Neural cell (in vitro differentiated cells): ENCODE measurements around the gene HCAR2. TPM values are rescaled to one million over a fixed set of nuclear protein-coding genes. Genes with fewer than 3 reads are reported as not detected.

Experiments
- H2AFZ ChIP-seq: fragments of 200-600, 300-800 bp; sonication (generic), shearing (Covaris generic); 2 replicates; pipeline ENCODE4 v1.6.0; 2014; ENCODE audit warnings: low read depth, mild to moderate bottlenecking, antibody characterized with exemption, low read length, moderate library complexity
- H3F3A ChIP-seq: fragments of 200-600 bp; shearing (Covaris generic); 2 replicates; pipeline ENCODE4 v1.6.1; 2016; ENCODE audit warnings: mild to moderate bottlenecking, moderate library complexity, mixed read lengths, antibody characterized with exemption, low read length; ENCODE audit not compliant: insufficient read depth, poor library complexity, severe bottlenecking
- H3K27ac ChIP-seq: fragments of 200-600, 300-800 bp; sonication (generic), shearing (Covaris generic); 2 replicates; pipeline ENCODE4 v1.5.1; 2014; ENCODE audit warnings: mild to moderate bottlenecking, low read length, moderate library complexity
- H3K27me3 ChIP-seq: fragments of 300-800, 200-600 bp; sonication (generic), shearing (Covaris generic); 2 replicates; pipeline ENCODE4 v1.6.0; 2014; ENCODE audit warnings: mild to moderate bottlenecking, low read depth, low read length, moderate library complexity; ENCODE audit not compliant: insufficient read depth
- H3K36me3 ChIP-seq: fragments of 300-800, 200-600 bp; sonication (generic), shearing (Covaris generic); 2 replicates; pipeline ENCODE4 v1.5.1; 2014; ENCODE audit warnings: mild to moderate bottlenecking, antibody characterized with exemption, low read length, moderate library complexity; ENCODE audit not compliant: insufficient read depth
- H3K4me2 ChIP-seq: fragments of 300-800, 200-600 bp; sonication (generic), shearing (Covaris generic); 2 replicates; pipeline ENCODE4 v1.6.0; 2014; ENCODE audit warnings: mild to moderate bottlenecking, low read length
- H3K4me3 ChIP-seq: fragments of 300-800, 200-600 bp; sonication (generic), shearing (Covaris generic); 2 replicates; pipeline ENCODE4 v1.5.1; 2014; ENCODE audit warnings: mild to moderate bottlenecking, low read length, moderate library complexity
- H3K79me2 ChIP-seq: fragments of 200-600 bp; shearing (Covaris generic); replicated peaks from 2 replicates; pipeline ENCODE4 v1.6.0; 2014; ENCODE audit warnings: mild to moderate bottlenecking, low read length, moderate library complexity; ENCODE audit not compliant: insufficient read depth
- H3K9ac ChIP-seq: fragments of 300-800, 200-600 bp; sonication (generic), shearing (Covaris generic); 2 replicates; pipeline ENCODE4 v1.6.1; 2016; ENCODE audit warnings: mild to moderate bottlenecking, low read length, mixed read lengths
- H3K9me2 ChIP-seq: fragments of 200-600 bp; shearing (Covaris generic); 2 replicates; pipeline ENCODE4 v1.6.1; 2016; ENCODE audit warnings: mild to moderate bottlenecking, low read length, mixed read lengths; ENCODE audit not compliant: insufficient read depth
- H3K9me3 ChIP-seq: fragments of 200-600, 300-800 bp; sonication (generic), shearing (Covaris generic); 2 replicates; pipeline ENCODE4 v1.6.1; 2016; ENCODE audit warnings: mild to moderate bottlenecking, mixed run types, low read length, moderate library complexity, mixed read lengths
- H4K20me1 ChIP-seq: fragments of 200-600 bp; shearing (Covaris generic); 2 replicates; pipeline ENCODE4 v1.6.1; 2016; ENCODE audit warnings: mild to moderate bottlenecking, mixed run types; ENCODE audit not compliant: insufficient read depth
- EP300 ChIP-seq: fragments of 450-650 bp; conservative IDR thresholded peaks from 2 replicates; pipeline ENCODE4 v1.6.1; 2014; ENCODE audit warnings: antibody characterized with exemption, mild to moderate bottlenecking, moderate library complexity; ENCODE audit not compliant: poor library complexity, severe bottlenecking
- EZH2 ChIP-seq: fragments of 200-600, 300-800 bp; shearing (Covaris generic), sonication (generic); IDR thresholded peaks from 2 replicates; pipeline ENCODE4 v1.6.1; 2014; ENCODE audit warnings: antibody characterized with exemption, low read length, borderline replicate concordance, mild to moderate bottlenecking; ENCODE audit not compliant: insufficient read depth, poor library complexity, severe bottlenecking
- MXI1 ChIP-seq: fragments of 450-650 bp; conservative IDR thresholded peaks from 2 replicates; pipeline ENCODE4 v1.6.1; 2014; ENCODE audit warnings: antibody characterized with exemption, mild to moderate bottlenecking; ENCODE audit not compliant: poor library complexity, severe bottlenecking
- POLR2AphosphoS5 ChIP-seq: IDR thresholded peaks from 2 replicates; pipeline ENCODE4 v1.6.1; 2012
- RAD21 ChIP-seq: fragments of 450-650 bp; conservative IDR thresholded peaks from 2 replicates; pipeline ENCODE4 v1.6.1; 2014; ENCODE audit warnings: antibody characterized with exemption, mild to moderate bottlenecking, moderate library complexity
- SMC3 ChIP-seq: fragments of 450-650 bp; conservative IDR thresholded peaks from 2 replicates; pipeline ENCODE4 v1.6.1; 2014; ENCODE audit warnings: antibody characterized with exemption, mild to moderate bottlenecking, moderate library complexity; ENCODE audit not compliant: poor library complexity
- TAF1 ChIP-seq: IDR thresholded peaks from 2 replicates; pipeline ENCODE4 v1.6.1; 2012; ENCODE audit warnings: low read depth
- polyA plus RNA-seq: library from polyadenylated mRNA; depleted of rRNA; stranded (reverse); fragments of >200 nt; gene quantifications from 2 replicates; pipeline ENCODE4 v1.2.3, GENCODE V29; 2014
- TF ChIP-seq, protein P1 (sequence below): IDR thresholded peaks from 2 replicates; pipeline ENCODE4 v1.6.1; 2012; ENCODE audit warnings: borderline replicate concordance
- TF ChIP-seq, protein P2 (sequence below): fragments of 450-650 bp; IDR thresholded peaks from 2 replicates; pipeline ENCODE4 v1.5.1; 2014; ENCODE audit warnings: antibody characterized with exemption, mild to moderate bottlenecking, moderate library complexity; ENCODE audit not compliant: poor library complexity, severe bottlenecking

Gene HCAR2
- polyA plus RNA-seq, 1 donor from 2014 or later, result not detected

GRCh38 chr12:122738571-122738970, 35.4 kb upstream of the HCAR2 start:
- no peaks in the 10 kb centered on the region for H3K9me3 ChIP-seq
- H3K27me3 ChIP-seq, result no peaks in the 10 kb centered on the region
- no peak overlapping the region for H3K9ac ChIP-seq
- no peak overlapping the region for H3K4me2 ChIP-seq
- no peaks in the 10 kb centered on the region for H3K9me2 ChIP-seq
- H3K27ac ChIP-seq, result no peak overlapping the region
- no peak overlapping the region for H3K4me3 ChIP-seq
- no peaks in the 10 kb centered on the region for H3K79me2 ChIP-seq
- no peaks in the 10 kb centered on the region for H4K20me1 ChIP-seq
- H3F3A ChIP-seq, result no peaks in the 10 kb centered on the region
- no peak overlapping the region for H2AFZ ChIP-seq
- H3K36me3 ChIP-seq, result no peaks in the 10 kb centered on the region
- TF ChIP-seq EP300, result no peak
- TF ChIP-seq TAF1, result no peak
- no peak for TF ChIP-seq RAD21
- TF ChIP-seq, protein P1, sequence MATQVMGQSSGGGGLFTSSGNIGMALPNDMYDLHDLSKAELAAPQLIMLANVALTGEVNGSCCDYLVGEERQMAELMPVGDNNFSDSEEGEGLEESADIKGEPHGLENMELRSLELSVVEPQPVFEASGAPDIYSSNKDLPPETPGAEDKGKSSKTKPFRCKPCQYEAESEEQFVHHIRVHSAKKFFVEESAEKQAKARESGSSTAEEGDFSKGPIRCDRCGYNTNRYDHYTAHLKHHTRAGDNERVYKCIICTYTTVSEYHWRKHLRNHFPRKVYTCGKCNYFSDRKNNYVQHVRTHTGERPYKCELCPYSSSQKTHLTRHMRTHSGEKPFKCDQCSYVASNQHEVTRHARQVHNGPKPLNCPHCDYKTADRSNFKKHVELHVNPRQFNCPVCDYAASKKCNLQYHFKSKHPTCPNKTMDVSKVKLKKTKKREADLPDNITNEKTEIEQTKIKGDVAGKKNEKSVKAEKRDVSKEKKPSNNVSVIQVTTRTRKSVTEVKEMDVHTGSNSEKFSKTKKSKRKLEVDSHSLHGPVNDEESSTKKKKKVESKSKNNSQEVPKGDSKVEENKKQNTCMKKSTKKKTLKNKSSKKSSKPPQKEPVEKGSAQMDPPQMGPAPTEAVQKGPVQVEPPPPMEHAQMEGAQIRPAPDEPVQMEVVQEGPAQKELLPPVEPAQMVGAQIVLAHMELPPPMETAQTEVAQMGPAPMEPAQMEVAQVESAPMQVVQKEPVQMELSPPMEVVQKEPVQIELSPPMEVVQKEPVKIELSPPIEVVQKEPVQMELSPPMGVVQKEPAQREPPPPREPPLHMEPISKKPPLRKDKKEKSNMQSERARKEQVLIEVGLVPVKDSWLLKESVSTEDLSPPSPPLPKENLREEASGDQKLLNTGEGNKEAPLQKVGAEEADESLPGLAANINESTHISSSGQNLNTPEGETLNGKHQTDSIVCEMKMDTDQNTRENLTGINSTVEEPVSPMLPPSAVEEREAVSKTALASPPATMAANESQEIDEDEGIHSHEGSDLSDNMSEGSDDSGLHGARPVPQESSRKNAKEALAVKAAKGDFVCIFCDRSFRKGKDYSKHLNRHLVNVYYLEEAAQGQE, result no peak
- no peak for TF ChIP-seq SMC3
- TF ChIP-seq EZH2, result no peak
- no peak for TF ChIP-seq POLR2AphosphoS5
- TF ChIP-seq, protein P2, sequence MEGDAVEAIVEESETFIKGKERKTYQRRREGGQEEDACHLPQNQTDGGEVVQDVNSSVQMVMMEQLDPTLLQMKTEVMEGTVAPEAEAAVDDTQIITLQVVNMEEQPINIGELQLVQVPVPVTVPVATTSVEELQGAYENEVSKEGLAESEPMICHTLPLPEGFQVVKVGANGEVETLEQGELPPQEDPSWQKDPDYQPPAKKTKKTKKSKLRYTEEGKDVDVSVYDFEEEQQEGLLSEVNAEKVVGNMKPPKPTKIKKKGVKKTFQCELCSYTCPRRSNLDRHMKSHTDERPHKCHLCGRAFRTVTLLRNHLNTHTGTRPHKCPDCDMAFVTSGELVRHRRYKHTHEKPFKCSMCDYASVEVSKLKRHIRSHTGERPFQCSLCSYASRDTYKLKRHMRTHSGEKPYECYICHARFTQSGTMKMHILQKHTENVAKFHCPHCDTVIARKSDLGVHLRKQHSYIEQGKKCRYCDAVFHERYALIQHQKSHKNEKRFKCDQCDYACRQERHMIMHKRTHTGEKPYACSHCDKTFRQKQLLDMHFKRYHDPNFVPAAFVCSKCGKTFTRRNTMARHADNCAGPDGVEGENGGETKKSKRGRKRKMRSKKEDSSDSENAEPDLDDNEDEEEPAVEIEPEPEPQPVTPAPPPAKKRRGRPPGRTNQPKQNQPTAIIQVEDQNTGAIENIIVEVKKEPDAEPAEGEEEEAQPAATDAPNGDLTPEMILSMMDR, result no peak
- TF ChIP-seq MXI1, result no peak

DNA sequence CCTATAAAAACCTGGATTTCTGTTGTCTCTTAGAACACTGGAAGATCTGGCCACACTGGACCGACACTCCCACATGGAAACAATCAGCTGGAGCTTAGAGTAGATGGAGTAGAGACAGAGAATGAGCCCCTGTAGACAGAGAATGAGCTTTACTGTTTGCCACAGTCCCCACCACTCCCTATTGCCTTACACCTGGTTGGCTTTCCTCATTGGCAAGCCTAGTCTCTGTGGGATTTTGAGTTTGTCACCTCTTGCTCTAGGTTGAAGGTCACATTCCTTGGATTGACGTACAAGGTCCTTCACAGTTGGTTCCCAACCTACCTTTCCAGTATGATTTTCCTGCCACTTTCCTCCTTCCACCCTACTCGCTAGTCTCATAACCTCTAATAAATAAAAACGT, 29.5 kb upstream of the HCAR2 start:
- Histone ChIP-seq H3K79me2 (no peaks in the 10 kb centered on the region), H3K9me3 (no peaks in the 10 kb centered on the region), H3K9me2 (no peaks in the 10 kb centered on the region), H3K4me3 (no peak overlapping the region), H2AFZ (no peak overlapping the region), H3K4me2 (no peak overlapping the region), H3F3A (no peaks in the 10 kb centered on the region), H3K27me3 (no peaks in the 10 kb centered on the region), H4K20me1 (no peaks in the 10 kb centered on the region), H3K27ac (no peak overlapping the region), H3K36me3 (no peaks in the 10 kb centered on the region), H3K9ac (no peak overlapping the region)
- TF ChIP-seq POLR2AphosphoS5, result no peak
- TF ChIP-seq SMC3, result no peak
- TF ChIP-seq EP300, result no peak
- no peak for TF ChIP-seq RAD21
- no peak for TF ChIP-seq EZH2
- no peak for TF ChIP-seq MXI1
- TF ChIP-seq, protein P1, result no peak
- TF ChIP-seq TAF1, result no peak
- TF ChIP-seq, protein P2, result no peak
